ENCODE measurements around the gene TSPAN16.
"Not testable (repeated sequence)": the region's sequence is repeated elsewhere in the genome, so short reads cannot be mapped to it uniquely, and the experiment has no call there.

The TSPAN16 gene

DNA sequence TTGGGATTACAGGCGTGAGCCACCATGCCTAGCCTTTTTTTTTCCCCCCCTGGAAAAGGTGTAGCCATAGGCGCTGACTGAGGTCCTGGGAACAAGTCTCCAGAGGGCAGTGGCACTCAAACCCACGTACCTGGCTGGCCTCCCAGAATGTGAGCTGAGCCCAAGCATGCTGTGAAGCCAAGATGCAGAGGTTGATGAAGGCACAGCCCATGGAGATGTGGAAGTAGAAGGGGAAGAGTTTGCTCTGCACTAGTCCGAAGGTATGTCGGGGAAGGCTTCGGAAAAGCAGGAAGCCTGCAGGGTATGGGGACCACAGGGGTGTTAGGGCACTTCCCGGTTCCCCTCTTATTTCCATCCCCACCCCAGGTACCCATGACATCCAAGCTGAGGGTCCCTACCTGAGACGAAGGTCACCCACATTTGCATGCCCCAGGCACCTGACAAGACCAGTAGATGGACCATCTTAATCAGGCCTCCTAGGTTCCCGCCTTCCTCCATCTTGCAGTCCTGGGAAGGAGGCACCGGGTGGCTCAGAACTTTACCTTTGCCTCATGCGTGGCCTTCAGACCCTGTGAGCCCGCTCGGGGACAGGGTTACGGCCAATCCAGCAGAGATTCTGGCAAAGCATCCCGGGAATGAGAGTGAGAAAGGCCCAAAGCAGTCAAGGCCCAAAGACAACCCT lies 49.3 kb downstream of the TSPAN16 start:
- DNase-seq (ENCODE audit: low spot score): no peak

DNA sequence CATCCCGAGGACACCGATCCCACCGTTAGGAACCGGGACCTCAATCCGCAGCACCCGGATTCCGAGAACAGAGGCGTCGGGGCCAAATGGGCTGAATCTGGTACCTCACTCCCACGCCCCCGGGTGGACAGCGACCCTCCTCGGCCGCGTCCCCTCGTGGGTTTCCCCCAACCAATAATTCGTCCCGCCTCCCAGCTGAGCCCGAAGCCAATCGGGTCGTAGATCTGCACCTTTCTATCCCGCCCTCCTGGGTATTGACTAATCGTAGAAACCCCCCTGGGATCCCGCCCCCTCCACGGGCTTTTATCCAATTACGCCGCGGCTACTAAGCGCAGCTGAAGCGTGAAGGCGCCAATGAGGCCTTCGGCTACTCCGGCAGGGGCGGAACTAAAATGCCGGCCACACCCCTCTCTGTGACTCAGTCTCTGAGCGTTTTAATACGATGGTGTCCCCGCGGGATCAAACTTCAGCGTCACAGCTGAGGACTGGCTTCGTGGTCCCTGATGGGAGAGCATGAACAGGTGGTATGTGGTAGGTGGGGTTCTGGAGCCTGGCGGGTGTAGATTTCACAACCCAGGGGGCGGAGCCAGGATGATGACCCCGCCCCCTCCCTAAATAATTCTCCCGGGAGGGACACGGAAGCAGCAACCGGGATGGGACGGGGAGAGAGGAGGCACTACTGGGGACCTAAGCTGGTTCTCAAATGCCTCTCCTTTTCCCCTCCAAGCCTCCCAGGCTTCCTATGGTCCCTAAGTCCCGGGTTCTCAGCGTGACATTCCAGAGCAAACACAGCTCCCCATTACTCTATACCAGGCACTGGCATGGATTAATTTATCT lies 50.4 kb downstream of the TSPAN16 start, which contains the start of the genes CCDC159 and TMEM205:
TSS of gene CCDC159 (plus strand) at position 416 of the 837 bp plus-strand sequence. CDS start at position 504, 88 bp downstream.
TSS of gene TMEM205 (minus strand) at position 165 of the 837 bp plus-strand sequence. CDS start 649 bp downstream, outside the sequence.
- peak; percentile 100 for DNase-seq (ENCODE audit: low spot score)

DNA sequence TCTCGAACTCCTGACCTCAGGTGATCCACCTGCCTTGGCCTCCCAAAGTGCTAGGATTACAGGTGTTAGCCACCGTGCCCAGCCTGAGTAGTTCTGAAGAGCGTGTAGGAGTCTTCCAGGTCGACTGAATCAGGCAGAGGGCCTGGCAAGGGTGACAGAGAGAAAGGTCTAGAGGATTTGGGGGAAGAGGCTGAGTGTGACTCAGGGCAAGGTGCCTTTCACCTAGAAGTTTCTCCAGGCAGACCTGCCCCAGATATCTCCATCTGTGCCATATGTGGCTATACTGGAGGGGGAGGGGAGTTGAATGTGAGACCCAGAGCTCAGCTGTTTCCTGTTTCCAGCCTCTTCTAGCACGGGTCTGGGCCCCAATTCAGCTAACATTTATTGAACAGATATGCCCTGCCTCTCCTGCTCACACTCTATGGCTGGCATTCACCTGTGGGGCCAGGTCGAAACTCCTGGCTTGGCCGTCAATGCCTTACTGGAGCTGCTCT lies 51.6 kb downstream of the TSPAN16 start:
- no peak for DNase-seq (ENCODE audit: low spot score)

DNA sequence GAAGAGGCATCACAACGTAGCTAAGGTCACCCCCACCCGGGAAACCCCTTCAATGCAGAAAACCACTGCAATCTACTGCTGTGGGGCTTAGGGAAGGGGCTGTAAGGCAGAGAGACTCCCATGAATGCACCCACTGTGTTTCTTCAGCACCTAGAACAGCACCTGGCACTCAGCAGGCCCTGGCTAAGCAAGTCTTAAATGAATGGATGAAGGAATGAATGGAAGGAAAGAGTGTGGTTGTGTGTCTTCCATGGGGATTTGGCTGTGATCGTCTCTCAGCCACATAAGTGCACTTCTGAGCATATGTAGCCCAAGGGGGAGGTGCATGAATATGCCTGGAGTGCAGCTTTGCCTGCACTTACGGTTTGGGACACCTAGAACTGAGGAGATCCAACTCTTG lies 53.2 kb downstream of the TSPAN16 start:
- no peak for DNase-seq (ENCODE audit: low spot score)

DNA sequence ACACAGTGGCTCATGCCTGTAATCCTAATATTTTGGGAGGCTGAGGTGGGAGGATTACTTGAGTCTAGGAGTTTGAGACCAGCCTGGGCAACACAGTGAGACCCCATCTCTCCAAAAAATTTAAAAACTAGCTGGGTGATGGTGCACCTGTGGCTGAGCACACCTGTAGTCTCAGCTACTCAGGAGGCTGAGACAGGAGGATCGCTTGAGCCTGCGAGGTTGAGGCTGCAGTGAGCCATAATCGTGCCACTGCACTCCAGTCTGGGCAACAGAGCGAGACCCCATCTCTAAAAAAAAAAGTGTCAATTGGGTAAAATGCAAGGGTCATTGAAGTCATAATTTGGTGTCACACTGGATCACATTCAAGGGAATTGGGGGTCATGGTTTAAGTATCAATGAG lies 58.1 kb downstream of the TSPAN16 start:
- DNase-seq (ENCODE audit: low spot score): not testable (repeated sequence)

DNA sequence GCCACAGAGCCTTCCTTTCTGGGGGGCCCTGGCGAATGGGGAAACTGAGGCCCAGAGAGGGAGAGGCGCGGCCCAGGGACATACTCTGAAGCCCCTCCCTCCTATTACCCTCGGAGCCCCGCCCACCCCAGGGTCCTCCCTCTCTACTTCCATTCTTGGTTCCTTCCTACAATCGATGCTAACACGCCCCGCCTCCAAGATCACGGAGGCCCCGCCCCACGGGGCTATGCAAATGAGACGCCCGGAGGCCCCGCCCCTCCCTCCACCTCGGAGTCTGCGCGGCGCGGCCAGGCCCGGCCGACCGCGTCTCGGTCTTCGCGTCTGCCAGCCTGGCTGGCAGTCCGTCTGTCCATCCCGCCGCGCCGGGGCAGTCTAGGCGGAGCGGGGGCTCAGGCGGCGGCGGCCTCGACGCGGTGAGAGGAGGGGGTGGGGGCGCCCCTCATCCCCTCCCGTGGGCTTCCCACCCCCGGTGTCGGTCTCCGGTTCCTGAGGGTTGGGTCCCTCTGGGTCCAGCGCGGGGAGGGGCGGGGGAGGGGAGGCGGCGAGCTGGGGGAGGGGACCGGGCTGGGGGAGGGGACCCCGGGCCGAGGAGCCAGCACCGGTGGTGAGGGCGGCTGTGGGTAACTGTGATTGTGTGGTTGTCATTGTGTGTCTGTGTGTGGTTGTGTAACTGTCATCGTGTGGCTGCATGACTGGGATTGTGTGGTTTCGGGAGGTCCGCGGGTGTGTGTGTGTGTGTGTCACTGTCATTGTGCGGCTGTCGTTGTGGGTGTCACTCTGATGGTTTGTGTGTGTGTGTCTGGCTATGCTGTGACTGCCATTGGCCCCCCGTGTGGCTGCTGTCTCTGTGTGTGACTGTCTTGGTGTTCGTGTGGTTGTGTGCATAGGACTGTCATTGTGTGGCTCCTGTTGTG lies 59.5 kb downstream of the TSPAN16 start, which contains the start of gene PLPPR2:
TSS of gene PLPPR2 (plus strand) at position 273 of the 914 bp plus-strand sequence. CDS start 2,242 bp downstream, outside the sequence.
- DNase-seq (ENCODE audit: low spot score): peak; percentile 93

DNA sequence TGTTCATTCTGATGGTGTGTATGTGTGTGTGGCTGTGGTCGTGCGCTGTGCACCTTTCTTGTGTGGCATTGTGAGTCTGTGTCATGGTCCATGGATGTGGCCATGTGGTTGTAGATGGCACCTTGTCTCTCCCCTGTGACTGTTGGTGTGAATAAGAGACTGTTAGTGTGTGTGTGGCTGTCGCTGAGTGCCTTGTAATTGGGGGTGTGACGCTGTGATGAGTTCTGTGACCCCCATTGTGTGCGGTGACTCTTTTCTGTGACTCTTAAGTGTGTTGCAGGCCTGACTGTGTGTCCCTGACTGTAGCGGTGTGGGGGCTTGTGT lies 60.1 kb downstream of the TSPAN16 start:
- DNase-seq (ENCODE audit: low spot score): no peak

DNA sequence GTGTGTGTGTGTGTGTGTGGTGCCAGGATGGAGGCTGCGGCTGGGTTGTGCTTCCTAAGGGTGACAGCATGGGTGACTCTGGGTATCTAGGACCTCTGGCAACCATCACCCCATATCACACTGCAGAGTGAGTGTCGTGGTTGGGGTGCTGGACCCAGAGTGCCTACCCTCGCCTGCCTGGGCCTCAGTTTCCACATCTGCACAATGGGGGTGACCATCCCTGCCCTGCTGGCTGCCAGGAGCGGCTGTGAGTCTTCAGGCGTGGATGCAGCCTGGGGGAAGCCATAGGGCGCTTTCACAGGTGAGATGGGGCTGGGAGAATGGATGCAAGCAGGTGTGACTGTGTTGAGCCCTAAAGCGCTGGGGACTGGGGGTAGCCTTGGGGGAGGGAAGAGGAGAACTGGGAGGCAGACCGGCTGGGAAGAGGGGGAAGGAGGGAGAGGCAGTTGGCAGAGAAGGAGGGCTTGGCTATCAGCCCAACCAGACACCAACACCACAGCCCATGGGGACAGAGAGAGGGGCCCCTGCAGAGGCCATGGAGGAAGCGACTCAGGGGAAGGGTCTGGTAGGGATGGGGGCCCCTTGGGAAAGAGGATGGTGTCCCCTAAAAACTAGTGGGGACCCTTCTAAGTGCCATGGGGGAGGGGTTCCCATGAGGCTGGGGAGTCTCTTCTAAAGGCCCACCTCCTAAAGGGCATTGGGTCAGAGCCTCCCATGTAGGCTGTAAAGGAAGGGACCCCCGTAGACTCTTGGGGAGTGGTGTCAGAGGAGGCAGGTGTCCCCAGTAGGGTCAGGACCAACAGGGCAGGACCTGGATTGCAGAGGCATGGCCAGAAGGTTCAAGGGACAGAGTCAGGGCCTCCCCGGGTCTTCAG lies 61.0 kb downstream of the TSPAN16 start:
- DNase-seq (ENCODE audit: low spot score): no peak

DNA sequence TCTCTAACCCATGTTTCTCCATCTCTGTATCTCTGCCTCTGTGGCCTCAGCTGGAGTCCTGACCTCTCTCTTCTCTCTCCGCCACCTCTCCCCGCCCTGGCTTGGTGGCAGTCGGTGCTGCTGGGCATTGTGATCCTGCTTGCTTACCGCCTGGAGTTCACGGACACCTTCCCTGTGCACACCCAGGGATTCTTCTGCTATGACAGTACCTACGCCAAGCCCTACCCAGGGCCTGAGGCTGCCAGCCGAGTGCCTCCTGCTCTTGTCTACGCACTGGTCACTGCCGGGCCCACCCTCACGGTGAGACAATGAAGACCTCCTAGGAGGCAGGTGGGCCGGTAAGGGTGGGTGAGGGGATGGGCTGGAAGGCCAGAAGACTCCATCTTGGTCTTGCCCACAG lies 63.5 kb downstream of the TSPAN16 start:
- no peak for DNase-seq (ENCODE audit: low spot score)

DNA sequence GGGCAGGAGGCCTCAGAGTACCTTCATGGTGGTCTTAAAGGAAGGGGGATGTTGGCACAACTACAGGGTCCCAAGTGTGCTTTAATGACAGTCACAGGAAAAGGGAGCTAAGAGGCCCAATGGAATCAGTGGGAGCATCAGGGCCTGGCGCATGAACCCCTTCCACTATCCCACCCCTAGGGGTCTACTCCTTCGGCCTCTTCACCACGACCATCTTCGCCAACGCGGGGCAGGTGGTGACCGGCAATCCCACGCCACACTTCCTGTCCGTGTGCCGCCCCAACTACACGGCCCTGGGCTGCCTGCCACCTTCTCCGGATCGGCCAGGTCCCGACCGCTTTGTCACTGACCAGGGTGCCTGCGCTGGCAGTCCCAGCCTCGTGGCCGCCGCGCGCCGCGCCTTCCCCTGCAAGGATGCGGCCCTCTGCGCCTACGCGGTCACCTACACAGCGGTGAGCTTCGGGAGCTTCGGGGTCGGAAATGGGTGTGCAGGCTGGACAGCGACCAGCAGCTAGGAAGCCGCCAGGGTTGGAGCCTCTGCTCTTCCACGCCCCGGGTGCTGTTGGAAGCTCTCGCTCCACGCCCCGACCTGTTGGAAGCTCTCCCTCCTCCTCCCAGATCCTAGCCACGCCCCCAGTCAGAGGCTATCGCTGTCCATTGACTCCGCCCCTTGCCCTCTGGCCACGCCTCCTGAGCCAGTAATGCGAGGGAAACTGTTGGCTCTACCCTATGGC lies 65.2 kb downstream of the TSPAN16 start:
- DNase-seq (ENCODE audit: low spot score): no peak

DNA sequence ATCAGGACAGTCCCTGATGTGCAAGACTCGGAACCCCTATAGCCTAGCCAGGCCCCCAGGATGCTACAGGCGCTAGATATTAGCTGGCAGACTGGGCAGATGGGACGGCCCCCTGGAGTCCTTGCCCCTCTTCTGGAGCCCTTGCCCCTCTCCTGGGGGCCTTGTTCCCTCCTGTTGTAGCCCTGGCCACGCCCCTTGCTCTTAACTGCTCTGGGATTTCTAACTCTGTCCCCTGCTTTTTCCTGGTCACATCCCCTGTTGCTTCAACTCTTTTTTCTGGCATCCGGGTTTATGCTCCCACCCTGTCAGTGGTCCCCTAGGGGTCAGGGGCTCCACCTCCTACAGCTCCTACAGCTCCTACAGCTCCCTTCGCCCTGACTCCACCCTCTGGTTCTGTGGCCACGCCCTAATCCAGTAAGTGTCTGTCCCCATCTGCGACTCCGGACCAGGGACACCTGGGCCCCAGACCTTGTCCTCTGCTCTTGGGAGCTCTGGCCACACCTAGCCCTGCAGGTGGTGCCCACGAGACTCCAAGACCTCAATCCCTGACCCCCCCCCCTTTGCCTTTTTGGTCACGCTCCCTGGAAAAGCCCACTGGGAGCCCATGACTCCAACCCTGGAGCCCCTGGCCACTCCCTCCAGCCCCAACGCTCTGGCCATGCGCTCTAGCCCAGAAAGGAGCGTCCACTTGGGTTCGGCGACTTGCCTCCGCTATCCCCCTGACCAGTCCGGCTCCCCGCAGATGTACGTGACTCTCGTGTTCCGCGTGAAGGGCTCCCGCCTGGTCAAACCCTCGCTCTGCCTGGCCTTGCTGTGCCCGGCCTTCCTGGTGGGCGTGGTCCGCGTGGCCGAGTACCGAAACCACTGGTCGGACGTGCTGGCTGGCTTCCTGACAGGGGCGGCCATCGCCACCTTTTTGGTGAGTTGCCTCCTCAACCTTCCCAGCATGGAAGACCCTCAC lies 66.1 kb downstream of the TSPAN16 start:
- no peak for DNase-seq (ENCODE audit: low spot score)

DNA sequence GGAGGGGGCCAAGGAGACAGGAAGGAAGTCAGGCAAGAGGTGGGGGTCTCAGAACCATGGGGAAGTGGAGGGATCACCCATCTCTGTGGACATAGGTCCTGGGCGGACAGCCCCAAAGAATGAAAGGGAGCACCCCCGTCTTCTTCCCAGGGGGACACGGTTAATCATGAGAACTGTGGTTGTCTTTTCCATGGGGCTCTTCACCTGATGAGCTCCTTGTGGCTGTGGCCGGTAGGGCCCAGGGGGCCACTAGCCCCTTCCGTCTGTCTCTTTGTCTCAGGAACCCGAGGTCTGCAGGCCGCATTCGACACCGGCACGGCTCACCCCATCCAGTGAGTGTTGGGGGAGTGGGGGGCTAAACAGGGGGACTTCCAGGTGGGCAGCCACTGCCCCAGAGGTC lies 67.9 kb downstream of the TSPAN16 start:
- no peak for DNase-seq (ENCODE audit: low spot score)

DNA sequence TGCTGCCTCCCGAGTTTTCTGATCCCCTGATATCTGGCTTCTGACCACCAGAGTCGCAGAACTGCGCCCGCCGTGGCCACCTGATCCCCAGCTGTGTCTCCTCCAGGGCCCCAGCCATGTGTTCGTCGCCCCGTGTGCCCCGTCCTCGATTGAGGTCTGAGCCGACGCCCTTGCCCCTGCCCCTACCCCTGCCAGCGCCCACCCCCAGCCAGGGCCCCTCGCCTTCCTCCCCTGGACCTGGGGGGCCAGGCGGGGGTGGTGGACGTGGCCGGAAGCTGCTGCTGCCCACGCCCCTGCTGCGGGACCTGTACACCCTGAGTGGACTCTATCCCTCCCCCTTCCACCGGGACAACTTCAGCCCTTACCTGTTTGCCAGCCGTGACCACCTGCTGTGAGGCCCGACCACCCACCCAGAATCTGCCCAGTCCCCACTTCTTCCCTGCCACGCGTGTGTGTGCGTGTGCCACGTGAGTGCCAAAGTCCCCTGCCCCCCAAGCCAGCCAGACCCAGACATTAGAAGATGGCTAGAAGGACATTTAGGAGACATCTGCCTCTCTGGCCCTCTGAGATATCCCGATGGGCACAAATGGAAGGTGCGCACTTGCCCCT lies 68.4 kb downstream of the TSPAN16 start:
- no peak for DNase-seq (ENCODE audit: low spot score)

DNA sequence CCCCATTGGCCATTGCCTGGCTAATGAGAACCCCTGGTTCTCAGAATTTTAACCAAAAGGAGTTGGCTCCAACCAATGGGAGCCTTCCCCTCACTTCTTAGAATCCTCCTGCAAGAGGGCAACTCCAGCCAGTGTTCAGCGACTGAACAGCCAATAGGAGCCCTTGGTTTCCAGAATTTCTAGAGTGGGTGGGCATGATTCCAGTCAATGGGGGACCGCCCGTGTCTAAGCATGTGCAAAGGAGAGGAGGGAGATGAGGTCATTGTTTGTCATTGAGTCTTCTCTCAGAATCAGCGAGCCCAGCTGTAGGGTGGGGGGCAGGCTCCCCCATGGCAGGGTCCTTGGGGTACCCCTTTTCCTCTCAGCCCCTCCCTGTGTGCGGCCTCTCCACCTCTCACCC lies 69.0 kb downstream of the TSPAN16 start:
- DNase-seq (ENCODE audit: low spot score): no peak

Measured in cerebellar cortex (tissue), 1 donor.